Nephron (organoid): ENCODE results near the gene KIF23.

Experiments
- H3K27ac Mint-ChIP-seq, 3 experiments: 2 replicates each; pipeline ENCODE4 v1.8.0; 2020; ENCODE audit warnings: mixed read lengths in 3 of 3, mild to moderate bottlenecking in 2 of 3, moderate library complexity in 1 of 3
- H3K27me3 Mint-ChIP-seq: 2 replicates; pipeline ENCODE4 v1.8.0; 2021; ENCODE audit warnings: low read depth, mild to moderate bottlenecking, moderate library complexity, mixed read lengths
- H3K36me3 Mint-ChIP-seq: 2 replicates; pipeline ENCODE4 v1.8.0; 2020; ENCODE audit warnings: low read depth, mixed read lengths
- H3K4me1 Mint-ChIP-seq: 2 replicates; pipeline ENCODE4 v1.8.0; 2020; ENCODE audit warnings: mixed read lengths
- H3K4me3 Mint-ChIP-seq, 3 experiments: 2 replicates each; pipeline ENCODE4 v1.8.0; 2020; ENCODE audit warnings: mild to moderate bottlenecking in 3 of 3, mixed read lengths in 3 of 3, moderate library complexity in 2 of 3
- H3K9me3 Mint-ChIP-seq: 2 replicates; pipeline ENCODE4 v1.8.0; 2020; ENCODE audit warnings: mixed read lengths
- CTCF ChIP-seq, 3 experiments: fragments of 200-600 bp; sonication (generic); IDR thresholded peaks; one replicate each; pipeline ENCODE4 v1.5.0; 2021; ENCODE audit warnings: antibody characterized with exemption in 3 of 3; ENCODE audit not compliant: unreplicated experiment in 3 of 3

The KIF23 gene

GRCh38 chr15:69413822-69414700 lies at the start of gene KIF23:
KIF23 (plus strand) TSS chr15:69414349; CDS start chr15:69414466, 117 bp downstream.
- no peak for TF ChIP-seq CTCF (IDR thresholded peaks at IDR 0.05; ENCODE audit: unreplicated experiment in 3 of 3)
- peaks cover 19% of the 10 kb centered on the region for H3K4me1 Mint-ChIP-seq
- H3K27ac Mint-ChIP-seq, result peak within 1 kb of the TSS; percentile 68 to 85 (median 84)
- peak within 1 kb of the TSS; percentile 91 to 95 (median 91) for H3K4me3 Mint-ChIP-seq
- no peaks in the 10 kb centered on the region for H3K9me3 Mint-ChIP-seq
- peaks cover 11% of the 10 kb centered on the region for H3K36me3 Mint-ChIP-seq
- H3K27me3 Mint-ChIP-seq, result peaks cover 4% of the 10 kb centered on the region

- TF ChIP-seq CTCF (IDR thresholded peaks at IDR 0.05; ENCODE audit: unreplicated experiment in 3 of 3), result no peak
- peaks cover 8% of the 10 kb centered on the region for H3K9me3 Mint-ChIP-seq
- H3K27me3 Mint-ChIP-seq, result no peaks in the 10 kb centered on the region
- H3K4me1 Mint-ChIP-seq, result no peaks in the 10 kb centered on the region
- peak overlapping the region in 1 of 3 experiments; percentile 88 for H3K27ac Mint-ChIP-seq
- peaks cover 8% of the 10 kb centered on the region for H3K36me3 Mint-ChIP-seq
- no peak overlapping the region for H3K4me3 Mint-ChIP-seq
Measured at GRCh38 chr15:69367236-69367635, 46.9 kb upstream of the KIF23 start.

GRCh38 chr15:69369631-69370030 lies 44.5 kb upstream of the KIF23 start:
- Mint-ChIP-seq H3K4me1 (no peaks in the 10 kb centered on the region), H3K27ac (peak overlapping the region in 1 of 3 experiments; percentile 31), H3K4me3 (no peak overlapping the region), H3K36me3 (peaks cover 13% of the 10 kb centered on the region), H3K27me3 (peaks cover 5% of the 10 kb centered on the region), H3K9me3 (peaks cover 12% of the 10 kb centered on the region)
- TF ChIP-seq CTCF (IDR thresholded peaks at IDR 0.05; ENCODE audit: unreplicated experiment in 3 of 3), result no peak

- no peak for TF ChIP-seq CTCF (IDR thresholded peaks at IDR 0.05; ENCODE audit: unreplicated experiment in 3 of 3)
- peaks cover 11% of the 10 kb centered on the region for H3K4me1 Mint-ChIP-seq
- H3K27ac Mint-ChIP-seq, result no peak overlapping the region
- peaks cover 8% of the 10 kb centered on the region for H3K36me3 Mint-ChIP-seq
- peaks cover 4% of the 10 kb centered on the region for H3K9me3 Mint-ChIP-seq
- H3K27me3 Mint-ChIP-seq, result peaks cover 19% of the 10 kb centered on the region
- no peak overlapping the region for H3K4me3 Mint-ChIP-seq
Measured at GRCh38 chr15:69373406-69373805, 40.7 kb upstream of the KIF23 start.

- H3K27me3 Mint-ChIP-seq, result peaks cover 22% of the 10 kb centered on the region
Measured at GRCh38 chr15:69375151-69375790, 38.9 kb upstream of the KIF23 start.

More at GRCh38 chr15:69375151-69375790, 38.9 kb upstream of the KIF23 start:
- peaks cover 22% of the 10 kb centered on the region for H3K4me1 Mint-ChIP-seq
- TF ChIP-seq CTCF (IDR thresholded peaks at IDR 0.05; ENCODE audit: unreplicated experiment in 3 of 3), result no peak
- H3K4me3 Mint-ChIP-seq, result no peak overlapping the region
- H3K36me3 Mint-ChIP-seq, result peaks cover 5% of the 10 kb centered on the region
- no peak overlapping the region for H3K27ac Mint-ChIP-seq
- H3K9me3 Mint-ChIP-seq, result peaks cover 4% of the 10 kb centered on the region
